ENCODE results near the gene GJB2.

DNA sequence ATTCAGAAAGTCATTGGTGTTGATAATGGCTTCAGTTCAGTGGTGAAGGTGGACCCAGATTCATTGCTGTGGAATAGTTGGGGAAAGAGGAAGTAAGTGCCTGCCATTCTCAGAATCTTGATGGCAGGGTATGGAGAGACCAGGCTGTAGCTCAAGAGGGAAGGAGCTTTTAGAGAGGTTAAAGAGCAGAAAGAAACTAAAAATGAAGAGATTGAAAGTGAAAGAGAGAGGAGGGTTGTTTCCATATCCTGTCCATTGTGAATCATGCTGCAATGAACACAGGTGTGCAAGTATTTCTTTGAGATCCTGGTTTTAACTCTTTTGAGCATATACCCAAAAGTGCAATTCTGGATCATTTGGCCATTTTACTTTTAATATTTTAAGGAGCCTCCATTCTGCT is 26.8 kb upstream of the GJB2 start:
- TF ChIP-seq CTCF (IDR thresholded peaks at IDR 0.05) (no peak), POLR2A (IDR thresholded peaks at IDR 0.05) (no peak)
